IPS-18c (cell line): ENCODE data around the gene SVOPL.

ENCODE experiments used
- H3K4me3 ChIP-seq: 2 replicates; pipeline ENCODE4 v1.7.0; 2013; ENCODE audit warnings: low read depth, mild to moderate bottlenecking, low read length, moderate library complexity; ENCODE audit not compliant: insufficient read depth
- H3K9me3 ChIP-seq: one replicate; pipeline ENCODE4 v1.6.1; 2013; ENCODE audit warnings: mild to moderate bottlenecking, low read length, moderate library complexity; ENCODE audit not compliant: control insufficient read depth, insufficient read depth

Gene SVOPL

DNA sequence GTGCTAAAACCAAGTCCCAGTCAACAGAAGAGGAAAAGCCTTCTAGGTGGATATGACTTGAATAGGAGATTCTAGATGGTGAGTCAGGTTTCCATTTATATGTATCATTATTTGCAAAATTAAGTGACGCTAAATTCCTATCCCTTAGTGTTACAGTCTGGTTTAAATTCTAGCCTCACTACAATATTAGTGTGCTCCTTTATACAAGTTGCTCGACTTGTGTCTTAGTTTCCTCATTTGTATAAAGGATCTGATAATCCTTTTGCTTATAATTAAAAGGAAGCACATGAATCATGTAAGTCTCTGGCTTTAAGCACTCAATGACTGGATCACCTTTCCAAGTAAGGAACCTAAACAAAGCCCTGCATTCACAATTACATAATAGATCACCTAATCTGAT, 105.7 kb downstream of the SVOPL start:
- H3K9me3 ChIP-seq, result no peaks in the 10 kb centered on the region
- H3K4me3 ChIP-seq, result no peak overlapping the region

DNA sequence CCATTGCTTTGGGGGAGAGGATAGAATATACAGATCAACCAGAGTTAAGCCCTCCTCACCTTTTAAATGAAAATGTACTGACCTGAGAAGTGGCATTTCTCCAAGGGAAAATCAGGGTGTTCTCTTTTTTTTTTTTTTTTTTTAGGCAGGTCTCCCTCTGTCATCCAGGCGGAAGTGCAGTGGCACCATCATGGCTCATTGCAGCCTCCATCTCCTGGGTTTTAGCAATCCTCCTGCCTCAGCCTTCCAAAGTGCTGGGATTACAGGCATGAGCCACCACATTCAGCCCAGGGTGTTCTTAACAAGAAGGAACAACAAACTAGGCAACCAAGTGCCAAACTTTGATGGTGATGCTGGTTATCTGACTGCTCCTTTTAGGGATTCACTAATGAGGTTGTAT, 111.0 kb downstream of the SVOPL start:
- H3K9me3 ChIP-seq, result no peaks in the 10 kb centered on the region

DNA sequence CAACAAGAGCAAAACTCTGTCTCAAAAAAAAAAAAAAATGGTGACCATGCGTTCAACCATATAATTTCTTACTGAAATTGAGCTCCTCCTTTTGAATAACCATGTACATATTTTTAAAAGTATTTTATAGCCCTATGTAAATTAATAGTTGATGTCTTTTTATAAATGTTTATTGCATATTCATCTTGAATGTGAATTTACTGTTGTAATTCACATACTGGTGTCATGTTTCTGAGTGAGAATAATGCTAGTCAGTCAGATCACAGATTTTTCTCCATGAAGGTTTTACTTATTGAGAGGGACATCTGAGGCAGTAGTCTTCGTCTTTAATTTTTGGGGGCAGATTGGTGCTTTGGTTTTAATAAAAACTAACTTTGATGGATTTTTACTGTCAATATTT, 112.2 kb downstream of the SVOPL start:
- Histone ChIP-seq H3K4me3 (no peak overlapping the region), H3K9me3 (no peaks in the 10 kb centered on the region)

More for the DNA sequence above, 111.0 kb downstream of the SVOPL start:
- no peak overlapping the region for H3K4me3 ChIP-seq

DNA sequence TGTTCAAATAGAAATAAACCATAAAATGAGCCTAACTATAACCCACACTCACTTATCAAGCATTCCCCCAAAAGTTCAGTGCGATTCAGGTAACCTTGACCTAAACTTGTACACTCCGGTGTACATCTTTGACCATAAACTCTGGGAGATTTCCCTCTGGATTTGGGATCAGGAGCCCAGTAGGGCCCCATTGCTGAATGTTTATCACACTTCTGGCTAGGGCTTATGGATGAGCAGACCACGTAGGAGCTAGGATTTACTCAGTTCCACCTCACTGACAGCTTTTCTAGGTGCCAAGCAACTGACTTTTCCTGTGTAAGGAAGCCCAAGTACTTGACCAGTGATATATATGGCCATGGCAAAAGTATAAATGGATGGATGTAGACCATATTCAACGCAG, 113.7 kb downstream of the SVOPL start:
- H3K4me3 ChIP-seq, result no peak overlapping the region
- H3K9me3 ChIP-seq, result no peaks in the 10 kb centered on the region

DNA sequence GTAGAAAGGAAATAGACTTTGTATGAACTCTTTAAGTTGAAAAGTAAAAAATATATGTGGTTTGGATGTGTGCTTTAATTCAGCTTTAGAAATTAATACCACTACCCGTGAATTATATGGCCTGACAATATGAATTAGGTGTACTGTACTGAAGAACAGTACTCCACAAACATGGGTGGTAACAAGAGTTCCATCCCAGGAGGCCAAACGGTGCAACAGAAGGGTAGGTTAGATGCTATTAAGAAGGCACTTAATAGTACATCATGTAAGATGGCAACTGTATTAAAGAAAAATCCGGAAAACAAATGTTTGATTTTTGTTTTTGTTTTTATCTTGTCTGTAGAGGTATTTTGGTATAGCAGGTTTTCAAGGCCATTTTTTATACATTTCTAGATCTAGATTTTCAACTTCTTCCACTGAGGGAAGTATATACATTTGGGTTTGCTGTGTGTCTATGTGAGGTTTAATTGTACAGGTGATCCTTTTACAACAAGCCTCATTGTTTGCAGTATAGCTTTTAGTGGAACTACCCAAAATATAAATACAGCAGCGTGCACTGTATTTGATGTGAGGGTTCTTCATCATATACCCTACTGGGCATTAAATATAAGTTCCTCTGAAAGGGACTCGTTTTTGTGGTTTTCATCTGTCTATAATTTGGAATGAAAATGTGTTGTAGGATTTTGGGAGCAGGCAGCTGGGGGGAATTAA, 115.7 kb downstream of the SVOPL start:
- H3K4me3 ChIP-seq, result no peak overlapping the region
- H3K9me3 ChIP-seq, result no peaks in the 10 kb centered on the region

DNA sequence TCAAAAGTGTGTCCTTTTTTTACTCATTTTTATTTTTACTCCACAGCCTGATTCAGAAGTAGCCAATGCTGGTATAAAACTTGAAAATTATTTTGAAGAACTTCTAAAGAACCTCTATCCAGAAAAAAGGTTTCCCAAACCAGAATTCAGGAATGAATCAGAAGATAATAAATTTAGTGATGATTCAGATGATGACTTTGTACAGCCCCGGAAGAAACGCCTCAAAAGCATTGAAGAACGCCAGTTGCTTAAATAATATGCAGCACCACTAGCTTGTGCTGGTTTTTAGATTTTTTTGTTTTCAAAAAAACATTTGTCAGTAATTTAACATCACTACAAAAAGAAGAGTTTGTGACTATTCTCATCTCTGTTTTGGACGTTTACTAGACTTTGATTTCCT, 116.5 kb downstream of the SVOPL start:
- H3K4me3 ChIP-seq, result no peak overlapping the region

DNA sequence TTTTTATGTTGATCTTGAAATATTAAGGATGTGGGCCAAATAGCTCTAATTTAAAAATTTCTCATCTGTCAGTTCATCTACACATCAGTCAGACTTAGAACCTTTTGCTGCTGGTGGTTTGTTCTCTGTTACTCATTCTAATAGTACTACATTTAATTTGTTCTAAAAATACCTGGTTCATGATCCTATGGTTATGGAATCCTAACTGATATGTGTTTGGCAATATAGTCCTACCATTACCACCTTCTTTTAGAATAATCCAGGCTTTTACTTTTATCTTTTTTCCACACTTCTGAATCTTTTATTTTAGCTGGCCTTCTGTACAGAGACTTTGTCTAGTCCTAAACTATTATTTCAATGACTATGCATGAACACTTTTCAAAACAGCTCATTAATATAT, 116.9 kb downstream of the SVOPL start:
- Histone ChIP-seq H3K4me3 (no peak overlapping the region), H3K9me3 (no peaks in the 10 kb centered on the region)

More for the DNA sequence above, 116.5 kb downstream of the SVOPL start:
- H3K9me3 ChIP-seq, result no peaks in the 10 kb centered on the region

DNA sequence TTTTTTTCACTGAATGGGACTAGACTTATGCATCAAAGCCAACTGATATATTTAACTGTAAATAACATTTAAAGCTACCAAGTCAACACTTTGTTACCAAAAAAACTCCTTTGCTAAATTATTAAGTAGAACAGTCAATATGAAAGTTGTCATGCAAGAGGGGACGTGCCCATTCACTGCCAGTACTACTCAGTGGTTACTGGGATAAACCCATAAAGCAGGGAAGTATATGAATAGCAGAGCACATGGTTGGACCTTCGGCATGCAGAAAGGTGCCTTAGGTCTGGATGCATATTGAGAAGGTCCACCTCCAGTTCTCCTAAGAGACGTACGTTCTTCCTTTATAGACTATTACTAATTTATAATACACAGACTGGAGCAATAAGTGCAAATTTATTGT, 120.1 kb downstream of the SVOPL start:
- Histone ChIP-seq H3K9me3 (no peaks in the 10 kb centered on the region), H3K4me3 (no peak overlapping the region)

DNA sequence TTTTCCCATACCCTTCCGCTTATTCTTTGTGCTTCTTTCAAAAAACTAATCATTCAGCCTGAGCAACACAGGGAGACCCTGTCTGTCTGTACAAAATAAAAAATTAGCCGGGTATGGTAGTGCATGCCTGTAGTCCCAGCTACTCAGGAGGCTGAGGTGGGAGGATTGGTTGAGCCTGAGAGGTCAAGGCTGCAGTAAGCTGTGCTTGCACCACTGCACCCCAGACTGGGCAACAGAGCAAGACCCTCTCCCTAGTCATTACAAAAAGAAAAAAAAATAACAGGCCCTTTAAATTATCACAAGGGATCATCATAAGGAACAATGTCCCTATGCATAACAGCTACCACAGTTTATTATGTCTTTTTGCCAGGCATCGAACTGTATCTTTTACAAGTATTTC, 121.5 kb downstream of the SVOPL start:
- H3K9me3 ChIP-seq, result no peaks in the 10 kb centered on the region
- no peak overlapping the region for H3K4me3 ChIP-seq

DNA sequence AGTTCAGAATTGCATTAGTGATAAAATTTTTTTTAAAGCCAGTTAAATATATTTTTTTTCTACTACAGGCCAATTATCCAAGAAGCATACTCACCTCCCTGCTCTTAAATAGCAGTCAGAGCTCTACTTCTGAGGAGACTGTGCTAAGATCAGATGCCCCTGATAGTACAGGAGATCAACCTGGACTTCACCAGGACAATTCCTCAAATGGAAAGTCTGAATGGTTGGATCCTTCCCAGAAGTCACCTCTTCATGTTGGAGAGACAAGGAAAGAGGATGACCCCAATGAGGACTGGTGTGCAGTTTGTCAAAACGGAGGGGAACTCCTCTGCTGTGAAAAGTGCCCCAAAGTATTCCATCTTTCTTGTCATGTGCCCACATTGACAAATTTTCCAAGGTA, 122.0 kb downstream of the SVOPL start:
- Histone ChIP-seq H3K4me3 (no peak overlapping the region), H3K9me3 (no peaks in the 10 kb centered on the region)

DNA sequence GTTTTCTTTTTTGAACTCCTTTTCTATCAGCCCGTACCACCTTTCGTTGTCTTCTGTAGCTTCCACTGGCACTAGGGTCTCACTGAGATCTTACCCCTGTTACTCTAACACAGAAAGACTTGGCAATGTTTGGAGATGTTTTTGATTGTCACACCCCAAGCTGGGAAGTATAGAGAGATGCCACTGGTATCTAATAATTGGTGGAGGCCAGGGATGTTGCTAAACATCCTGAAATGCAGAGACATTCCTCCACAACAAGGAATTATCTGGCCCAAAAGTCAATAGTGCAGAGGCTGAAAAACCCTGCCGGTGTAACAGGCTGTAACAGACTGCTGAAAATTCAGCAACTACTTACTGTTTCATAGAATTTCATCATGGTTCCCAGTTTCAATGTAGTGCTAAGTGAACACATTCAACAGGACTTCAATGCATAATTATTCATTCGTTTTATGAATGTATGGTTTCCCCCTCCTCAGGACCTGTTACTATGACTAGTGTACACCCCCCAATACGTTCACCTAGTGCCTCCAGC, 125.2 kb downstream of the SVOPL start:
- H3K4me3 ChIP-seq, result no peak overlapping the region
- H3K9me3 ChIP-seq, result no peaks in the 10 kb centered on the region

DNA sequence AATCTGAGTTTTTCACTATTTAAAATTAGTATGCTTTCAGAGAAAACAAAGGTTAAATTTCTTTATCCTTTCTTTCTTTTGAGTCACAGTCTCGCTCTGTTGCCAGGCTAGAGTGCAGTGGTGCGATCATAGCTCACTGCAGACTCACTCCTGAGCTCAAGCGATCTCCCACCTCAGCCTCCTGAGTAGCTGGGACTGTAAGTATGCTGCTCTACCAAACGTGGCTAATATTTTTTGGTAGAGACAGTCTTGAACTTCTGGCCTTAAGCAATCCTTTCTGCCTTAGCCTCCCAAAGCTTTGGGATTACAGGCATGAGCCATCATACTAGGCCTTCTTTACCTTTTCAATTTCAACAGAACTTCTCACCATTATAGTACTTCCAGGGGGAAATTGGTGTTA, 127.4 kb downstream of the SVOPL start:
- H3K9me3 ChIP-seq, result no peaks in the 10 kb centered on the region
- no peak overlapping the region for H3K4me3 ChIP-seq

DNA sequence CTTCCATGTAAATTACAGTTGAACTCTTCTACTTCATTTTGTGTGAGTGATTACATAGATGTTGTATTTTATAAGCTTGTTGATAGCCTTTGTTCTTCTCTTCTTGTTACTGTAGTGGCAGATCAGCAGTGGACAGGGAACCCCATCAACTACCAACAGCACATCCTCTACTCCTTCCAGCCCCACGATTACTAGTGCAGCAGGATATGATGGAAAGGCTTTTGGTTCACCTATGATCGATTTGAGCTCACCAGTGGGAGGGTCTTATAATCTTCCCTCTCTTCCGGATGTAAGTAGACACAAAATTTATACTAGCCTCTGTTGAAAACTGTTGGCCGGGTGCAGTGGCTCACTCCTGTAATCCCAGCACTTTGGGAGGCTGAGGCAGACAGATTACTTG, 130.4 kb downstream of the SVOPL start:
- no peak overlapping the region for H3K4me3 ChIP-seq
- H3K9me3 ChIP-seq, result no peaks in the 10 kb centered on the region

DNA sequence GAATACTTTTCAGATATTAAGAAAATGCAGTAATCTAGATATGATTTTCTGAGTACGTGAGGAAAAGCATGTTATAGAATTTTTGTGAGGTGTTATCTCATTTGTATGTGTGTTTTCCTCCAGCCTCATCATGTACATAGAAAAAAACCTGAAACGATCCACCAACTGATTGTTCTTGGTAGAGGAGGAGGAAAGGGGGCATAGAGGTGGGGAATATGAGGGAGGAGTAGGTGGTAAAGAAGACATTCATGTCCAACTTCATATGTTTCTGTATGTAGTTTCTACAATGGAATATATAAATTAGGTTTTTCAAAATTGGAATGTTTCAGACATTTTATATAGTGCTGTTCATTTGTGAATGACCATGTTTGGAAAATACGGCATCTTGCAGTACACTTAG, 131.7 kb downstream of the SVOPL start:
- Histone ChIP-seq H3K9me3 (peaks cover 4% of the 10 kb centered on the region), H3K4me3 (no peak overlapping the region)

DNA sequence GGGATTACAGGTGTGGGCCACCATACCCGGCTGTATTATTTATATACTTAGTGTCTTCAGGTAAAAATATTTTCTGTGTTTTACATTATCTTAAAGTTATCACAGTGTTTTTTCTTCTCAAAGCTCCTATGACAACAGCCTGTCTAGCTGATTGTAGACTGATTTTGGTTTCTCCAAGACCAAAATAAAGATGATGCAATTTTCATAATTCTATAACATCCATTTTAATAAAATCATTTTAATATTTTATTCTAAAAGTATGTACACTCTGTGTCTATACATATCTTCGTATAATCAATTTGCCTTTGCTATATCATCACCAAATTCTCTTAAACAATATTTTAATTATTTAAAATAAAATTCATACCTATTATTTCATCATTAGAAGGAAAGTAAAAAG, 132.5 kb downstream of the SVOPL start:
- H3K9me3 ChIP-seq, result peaks cover 4% of the 10 kb centered on the region

DNA sequence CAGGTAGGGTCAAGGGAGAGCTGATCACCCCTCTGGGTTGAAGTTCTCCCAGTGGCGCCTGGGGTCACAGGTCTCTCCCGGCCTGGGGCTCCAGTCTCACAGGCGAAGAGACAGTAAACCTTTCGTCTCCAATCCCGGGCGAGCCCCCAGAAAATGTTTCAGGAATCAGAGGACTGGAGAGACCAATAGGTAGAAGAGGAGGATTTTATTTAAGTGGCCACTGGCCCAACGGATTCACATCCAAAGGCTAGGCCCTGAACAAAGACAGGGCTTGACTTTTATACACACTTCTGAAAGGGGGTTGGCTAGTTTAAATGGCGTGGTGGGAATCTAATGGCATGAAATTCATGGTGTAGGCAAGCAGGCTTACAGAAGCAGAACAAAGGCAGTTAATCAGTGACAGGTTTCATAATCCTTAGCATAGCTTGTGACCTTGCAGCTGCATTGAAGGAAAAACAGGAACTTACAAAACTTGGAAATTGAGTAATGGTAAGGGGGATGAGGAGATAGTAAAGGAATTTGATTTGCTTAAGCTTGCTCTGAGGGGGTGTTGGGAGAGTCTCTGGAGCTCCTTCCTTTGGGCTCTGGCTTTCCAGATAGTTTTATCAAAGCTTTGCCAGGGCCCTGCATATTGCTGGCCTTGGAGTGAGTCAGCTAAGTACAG, 135.6 kb downstream of the SVOPL start:
- Histone ChIP-seq H3K9me3 (peaks cover 16% of the 10 kb centered on the region), H3K4me3 (no peak overlapping the region)

More for the DNA sequence above, 132.5 kb downstream of the SVOPL start:
- no peak overlapping the region for H3K4me3 ChIP-seq

DNA sequence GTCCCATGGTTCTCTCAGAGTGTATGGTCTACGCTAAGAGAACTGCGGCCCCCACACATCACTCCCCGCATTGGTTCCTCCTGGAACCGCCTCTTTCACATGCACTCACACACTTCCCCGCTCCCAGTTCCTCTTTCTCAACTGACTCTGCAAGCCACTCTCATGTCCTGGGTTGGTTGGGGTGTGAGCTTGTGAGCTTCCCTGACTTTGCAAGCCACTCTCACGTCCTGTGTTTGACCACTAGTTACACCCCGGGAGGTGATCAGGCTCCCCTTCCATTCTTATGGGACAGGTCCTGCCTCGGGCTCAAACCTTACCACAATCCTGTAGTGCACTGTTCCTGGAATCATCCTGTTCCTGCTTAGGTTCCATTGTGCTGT, 136.1 kb downstream of the SVOPL start:
- no peak overlapping the region; the same call in 1 of the 2 replicates for H3K4me3 ChIP-seq
- H3K9me3 ChIP-seq, result peaks cover 16% of the 10 kb centered on the region

DNA sequence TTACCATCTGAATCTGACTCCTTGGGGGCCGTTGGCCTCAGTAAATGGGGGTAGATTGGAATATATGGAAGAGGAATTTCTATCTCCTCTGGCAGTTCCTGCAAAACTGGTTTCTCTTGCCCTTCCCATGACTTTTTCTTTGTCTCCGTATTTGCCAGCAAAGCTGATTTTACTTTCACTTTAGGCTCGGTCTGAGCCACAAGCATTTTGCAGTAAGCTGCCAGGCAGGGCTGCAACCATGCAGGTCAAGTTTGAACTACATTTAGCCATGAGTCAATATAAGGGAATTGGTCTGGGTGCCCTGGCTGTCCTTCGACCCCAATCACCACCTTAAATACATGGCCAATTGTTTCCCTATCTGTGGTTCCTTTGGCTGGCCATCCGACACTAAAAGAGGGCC, 136.8 kb downstream of the SVOPL start:
- Histone ChIP-seq H3K9me3 (peaks cover 18% of the 10 kb centered on the region), H3K4me3 (no peak overlapping the region)
